Measurements from ENCODE around the gene IL21R. TPM values are rescaled to one million over a fixed set of nuclear protein-coding genes. Genes with fewer than 3 reads are reported as not detected.

IL21R gene
- total and polyA plus RNA-seq, 10 of the 15 experiments (the other 5 are each of a cell fraction or from before 2014, with no cell fraction given), result 5.3 to 138 (median 82.5) TPM

DNA sequence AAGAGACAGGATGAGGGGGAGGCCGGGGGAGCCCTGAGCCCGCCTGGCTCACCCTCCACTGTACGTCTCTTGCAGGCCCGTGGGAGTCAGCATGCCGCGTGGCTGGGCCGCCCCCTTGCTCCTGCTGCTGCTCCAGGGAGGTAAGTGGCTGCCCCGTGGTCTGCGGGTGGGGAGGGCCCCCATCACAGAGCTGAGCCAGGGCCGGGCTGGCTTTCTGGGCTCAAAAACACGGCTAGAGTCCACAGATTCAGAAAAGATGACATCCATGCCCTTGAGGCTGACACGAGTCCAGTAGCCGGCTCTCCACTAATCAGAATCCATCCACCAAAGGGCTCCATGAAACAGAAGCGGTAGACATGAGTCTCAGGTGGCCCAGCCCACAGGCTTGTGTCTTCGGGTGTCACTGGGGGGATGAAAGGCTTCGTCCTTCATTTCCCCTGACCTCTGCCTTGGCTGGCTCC is 28.0 kb downstream of the IL21R start (continued):
- TF ChIP-seq EED (IDR thresholded peaks at IDR 0.05; ENCODE audit: low read depth), result peak; percentile 28; the same call in 1 of the 2 replicates
- TF ChIP-seq BACH1 (IDR thresholded peaks at IDR 0.05; ENCODE audit: borderline replicate concordance), result peak; percentile 5; the same call in 1 of the 2 replicates
- TF ChIP-seq POLR2A (IDR thresholded peaks at IDR 0.05; ENCODE audit: low read depth, low read length), result peak; percentile 69; the same call in 1 of the 2 replicates

DNA sequence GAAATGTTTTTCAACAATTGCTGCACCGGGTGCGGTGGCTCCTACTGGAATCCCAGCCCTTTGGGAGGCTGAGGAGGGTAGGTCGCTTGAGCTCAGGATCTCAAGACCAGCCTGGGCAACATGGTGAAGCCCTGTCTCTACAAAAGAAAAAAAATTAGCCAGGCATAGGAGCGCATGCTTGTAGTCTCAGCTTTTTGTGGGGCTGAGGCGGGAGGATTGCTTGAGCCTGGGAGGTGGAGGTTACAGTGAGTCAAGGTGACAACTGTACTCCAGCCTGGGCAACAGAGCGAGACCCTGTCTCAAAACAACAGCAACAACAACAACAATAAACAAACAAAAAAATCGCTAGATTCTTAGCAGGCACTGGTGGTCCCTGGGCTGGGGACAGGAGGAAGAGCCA is 28.5 kb downstream of the IL21R start:
- Histone ChIP-seq H3K27ac (ENCODE audit: control insufficient read depth, insufficient read depth) (peak overlapping the region; percentile 88), H3K36me3 (ENCODE audit: control insufficient read depth in 2 of 2, insufficient read depth in 2 of 2, low read length in 1 of 2) (peaks cover 32 to 48% of the 10 kb centered on the region in 2 experiments), H3K9ac (ENCODE audit: control insufficient read depth, insufficient read depth, low read length) (peak overlapping the region; percentile 63; the same call in 1 of the 2 replicates), H3K4me2 (ENCODE audit: control insufficient read depth, insufficient read depth) (peak overlapping the region; percentile 71), H3K79me2 (ENCODE audit: control insufficient read depth, insufficient read depth, low read length) (peaks cover 80% of the 10 kb centered on the region), H2AFZ (ENCODE audit: control insufficient read depth, low read depth, low read length) (no peak overlapping the region), H3K4me1 (ENCODE audit: control insufficient read depth, insufficient read depth, low read length) (peaks cover 71% of the 10 kb centered on the region), H4K20me1 (ENCODE audit: control insufficient read depth, insufficient read depth) (no peaks in the 10 kb centered on the region), H3K4me3 (peak overlapping the region; percentile 12; the same call in 1 of the 2 replicates), H3K9me3 (replicated peaks; ENCODE audit: control insufficient read depth, insufficient read depth, low read length) (no peaks in the 10 kb centered on the region), H3K27me3 (replicated peaks in 1 of 2; ENCODE audit: control insufficient read depth in 2 of 2, insufficient read depth in 2 of 2, low read length in 1 of 2) (no peaks in the 10 kb centered on the region)
- intact Hi-C loops (cut with micrococcal nuclease; ENCODE audit: unreplicated experiment) (no loop called here), in situ Hi-C loops (cut with MboI) (no loop called here)
- TF ChIP-seq CREB1 (IDR thresholded peaks at IDR 0.05; ENCODE audit: low read depth), result 0 out of 2 replicates have a peak, but pooled peaks have one; percentile 5
- TF ChIP-seq, protein P1, sequence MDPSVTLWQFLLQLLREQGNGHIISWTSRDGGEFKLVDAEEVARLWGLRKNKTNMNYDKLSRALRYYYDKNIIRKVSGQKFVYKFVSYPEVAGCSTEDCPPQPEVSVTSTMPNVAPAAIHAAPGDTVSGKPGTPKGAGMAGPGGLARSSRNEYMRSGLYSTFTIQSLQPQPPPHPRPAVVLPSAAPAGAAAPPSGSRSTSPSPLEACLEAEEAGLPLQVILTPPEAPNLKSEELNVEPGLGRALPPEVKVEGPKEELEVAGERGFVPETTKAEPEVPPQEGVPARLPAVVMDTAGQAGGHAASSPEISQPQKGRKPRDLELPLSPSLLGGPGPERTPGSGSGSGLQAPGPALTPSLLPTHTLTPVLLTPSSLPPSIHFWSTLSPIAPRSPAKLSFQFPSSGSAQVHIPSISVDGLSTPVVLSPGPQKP (IDR thresholded peaks at IDR 0.05; ENCODE audit: low read depth, low read length), result no peak
- TF ChIP-seq TBL1XR1 (IDR thresholded peaks at IDR 0.05; ENCODE audit: low read depth, low read length), result 0 out of 2 replicates have a peak, but pooled peaks have one; percentile 47
- peak; percentile 16; the same call in 1 of the 2 replicates for TF ChIP-seq SMAD5 (IDR thresholded peaks at IDR 0.05; ENCODE audit: low read depth)
- ChIA-PET RAD21 (ENCODE audit: unreplicated experiment) (interaction anchor here (1.0 to 2.3 kb wide), 5 partner anchors 20 to 32 kb away, joined by 3 to 10 read pairs (median 5); no protein-coding TSS in a partner anchor), SMC1A (ENCODE audit: uncharacterized antibody, unreplicated experiment) (interaction anchor here (0.8 to 11.7 kb wide), 4 partner anchors 10 to 42 kb away, joined by 3 to 161 read pairs (median 3); partner anchors contain the start of gene IL21R), CTCF (interaction anchor here (1.0 to 6.7 kb wide), 4 partner anchors 20 to 437 kb away, joined by 3 to 113 read pairs (median 4); partner anchors contain the start of gene IL21R), POLR2A (interaction anchor here (0.5 to 1.9 kb wide), 5 partner anchors 10 to 62 kb away, joined by 3 to 10 read pairs (median 4); no protein-coding TSS in a partner anchor)
- WGBS (ENCODE audit: insufficient coverage, insufficient replicate concordance, low lambda C conversion rate, missing lambda C conversion rate), result 2% methylated on average over 7 of the region's 7 CpGs
- FAIRE-seq (no peak), DNase-seq (ENCODE audit: low read depth, low spot score) (no peak), ATAC-seq (no peak)
- BruUV-seq (replicated peaks), result no TSS peak
